D721Med (cell line): ENCODE measurements around the gene SEC62.

ENCODE experiments used
- DNase-seq: peaks from one replicate; pipeline ENCODE4 v3.0.0; 2011; ENCODE audit warnings: low spot score; ENCODE audit not compliant: insufficient read length
- FAIRE-seq: peaks from 2 replicates; lab custom pipeline; 2011; peaks lifted over from hg19 to GRCh38; lab: Jason Lieb, UNC
- TF ChIP-seq, protein P1 (sequence below): IDR thresholded peaks from 2 replicates; pipeline ENCODE4 v1.5.1; 2012; ENCODE audit warnings: mild to moderate bottlenecking, control low read depth; ENCODE audit not compliant: insufficient read depth; ENCODE audit errors: missing control alignments

SEC62 gene

DNA sequence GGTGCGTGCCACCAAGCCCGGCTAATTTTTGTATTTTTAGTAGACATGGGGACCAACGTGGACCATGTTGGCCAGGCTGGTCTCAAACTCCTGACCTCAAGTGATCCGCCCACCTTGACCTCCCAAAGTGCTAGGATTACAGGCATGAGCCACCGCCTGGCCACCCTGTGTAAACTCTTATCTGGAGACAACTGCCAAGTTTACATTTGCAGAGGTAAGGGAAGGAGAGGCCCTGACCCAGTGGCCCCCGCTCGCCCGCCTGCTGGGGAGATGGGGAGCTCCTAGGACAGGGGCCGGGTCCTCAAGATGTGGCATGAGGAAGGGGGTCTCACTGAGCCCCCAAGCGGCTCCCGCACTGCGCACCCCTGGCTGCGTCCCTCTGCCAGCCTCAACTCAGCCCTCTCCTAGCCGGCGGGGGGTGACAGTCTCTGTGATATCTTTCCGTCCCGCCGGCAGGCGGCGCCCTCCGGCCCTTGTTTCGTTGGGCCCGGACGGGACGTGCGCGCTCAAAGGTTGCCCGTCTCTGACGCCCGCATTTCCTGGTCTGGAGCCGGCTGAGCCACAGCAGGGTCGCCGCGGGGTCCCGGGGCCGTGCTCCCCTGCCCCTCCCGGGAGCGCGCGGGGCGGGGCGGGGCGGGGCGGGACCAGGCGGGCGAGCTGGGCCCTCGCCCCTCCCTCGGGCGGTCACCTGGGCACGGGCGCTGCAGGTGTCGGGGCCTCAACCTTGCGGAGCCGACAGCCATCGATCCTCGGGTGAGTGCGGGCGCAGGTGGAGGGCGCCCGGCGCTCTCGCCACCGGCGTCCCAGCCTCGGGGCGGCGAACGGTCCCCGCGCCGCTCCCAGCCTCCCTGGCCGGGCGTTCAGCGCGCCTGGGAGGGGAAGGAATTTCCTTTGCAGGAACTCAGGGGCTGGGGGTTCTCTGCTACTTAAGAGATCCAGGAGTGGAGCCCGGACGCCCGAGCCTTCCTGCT is 71.1 kb downstream of the SEC62 start, which contains the start of gene GPR160:
Gene GPR160 (plus strand): TSS at position 533 of the 971 bp plus-strand sequence. CDS start 45,978 bp downstream, outside the sequence.
- TF ChIP-seq, protein P1, sequence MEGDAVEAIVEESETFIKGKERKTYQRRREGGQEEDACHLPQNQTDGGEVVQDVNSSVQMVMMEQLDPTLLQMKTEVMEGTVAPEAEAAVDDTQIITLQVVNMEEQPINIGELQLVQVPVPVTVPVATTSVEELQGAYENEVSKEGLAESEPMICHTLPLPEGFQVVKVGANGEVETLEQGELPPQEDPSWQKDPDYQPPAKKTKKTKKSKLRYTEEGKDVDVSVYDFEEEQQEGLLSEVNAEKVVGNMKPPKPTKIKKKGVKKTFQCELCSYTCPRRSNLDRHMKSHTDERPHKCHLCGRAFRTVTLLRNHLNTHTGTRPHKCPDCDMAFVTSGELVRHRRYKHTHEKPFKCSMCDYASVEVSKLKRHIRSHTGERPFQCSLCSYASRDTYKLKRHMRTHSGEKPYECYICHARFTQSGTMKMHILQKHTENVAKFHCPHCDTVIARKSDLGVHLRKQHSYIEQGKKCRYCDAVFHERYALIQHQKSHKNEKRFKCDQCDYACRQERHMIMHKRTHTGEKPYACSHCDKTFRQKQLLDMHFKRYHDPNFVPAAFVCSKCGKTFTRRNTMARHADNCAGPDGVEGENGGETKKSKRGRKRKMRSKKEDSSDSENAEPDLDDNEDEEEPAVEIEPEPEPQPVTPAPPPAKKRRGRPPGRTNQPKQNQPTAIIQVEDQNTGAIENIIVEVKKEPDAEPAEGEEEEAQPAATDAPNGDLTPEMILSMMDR, result peak; percentile 61
- FAIRE-seq, result no peak
- DNase-seq, result peak; percentile 55

DNA sequence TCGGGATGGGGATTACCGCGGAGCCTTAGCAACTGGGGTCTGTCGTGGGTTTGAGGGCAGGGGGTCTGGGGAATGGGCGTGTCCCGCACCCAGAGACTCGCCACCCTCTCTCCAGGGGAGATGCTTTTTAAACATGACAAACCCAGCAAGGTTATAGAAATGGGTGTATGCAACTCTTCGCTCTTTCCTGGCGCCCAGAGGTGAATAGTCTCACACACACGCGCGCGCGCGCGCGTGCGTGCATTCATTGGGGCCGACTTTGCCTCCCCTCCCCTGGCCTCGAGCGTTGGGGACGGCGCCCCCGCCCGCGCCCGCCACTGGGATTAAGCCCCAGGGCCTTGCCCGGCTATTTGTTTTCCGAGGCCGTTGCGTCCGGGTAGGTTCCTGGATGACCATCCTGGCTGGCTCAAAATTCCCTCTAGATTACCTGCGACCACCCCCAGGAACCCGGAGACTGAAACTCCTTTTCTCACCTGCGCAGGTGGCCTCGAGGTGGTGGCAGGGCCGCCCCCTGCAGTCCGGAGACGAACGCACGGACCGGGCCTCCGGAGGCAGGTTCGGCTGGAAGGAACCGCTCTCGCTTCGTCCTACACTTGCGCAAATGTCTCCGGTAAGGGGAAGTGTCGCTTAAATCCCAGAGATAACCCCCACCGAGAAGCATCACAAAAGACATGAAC is 72.0 kb downstream of the SEC62 start:
- no peak for DNase-seq
- TF ChIP-seq, protein P1, result no peak
- no peak for FAIRE-seq

DNA sequence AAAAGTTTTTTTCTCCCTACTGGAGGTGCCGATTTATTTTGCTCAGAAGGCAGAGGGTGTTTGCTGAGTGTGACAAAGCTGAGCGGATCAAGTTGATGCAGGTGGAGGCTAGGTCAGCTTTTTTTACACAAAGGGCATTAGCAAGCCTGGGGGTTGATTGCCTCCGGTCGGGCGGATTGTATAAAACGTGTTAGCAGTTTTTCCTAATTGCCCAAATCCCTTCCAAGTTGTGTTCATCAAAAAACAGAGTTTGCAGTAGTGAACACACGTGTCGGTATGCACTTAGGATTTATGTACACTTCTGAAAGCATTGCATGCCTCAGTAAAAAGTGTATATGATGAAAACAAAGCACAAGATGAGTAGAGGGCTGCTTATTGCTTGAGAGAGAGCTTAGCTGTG is 73.8 kb downstream of the SEC62 start:
- TF ChIP-seq, protein P1, result no peak
- DNase-seq (no peak), FAIRE-seq (peak; percentile 61)

DNA sequence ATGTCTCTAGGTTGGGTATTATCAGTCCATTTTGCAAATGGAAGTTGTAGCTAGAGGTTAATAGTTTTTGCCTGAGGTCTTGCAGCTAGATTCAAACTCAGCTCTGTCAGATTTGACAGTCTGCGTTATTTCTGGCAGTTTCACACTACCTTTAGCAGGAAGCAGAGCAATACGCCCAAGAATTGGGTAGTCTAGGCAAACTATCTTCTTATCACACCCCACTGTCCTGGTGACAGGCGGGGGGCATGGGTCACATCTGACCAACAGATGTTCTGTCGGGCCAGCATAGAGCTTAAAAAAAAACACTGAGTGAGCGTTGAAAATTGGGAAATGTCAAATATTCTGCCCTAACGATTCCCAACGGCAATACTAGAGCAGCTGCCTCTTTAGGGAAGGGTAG is 76.9 kb downstream of the SEC62 start:
- no peak for DNase-seq
- TF ChIP-seq, protein P1, result no peak
- no peak for FAIRE-seq

DNA sequence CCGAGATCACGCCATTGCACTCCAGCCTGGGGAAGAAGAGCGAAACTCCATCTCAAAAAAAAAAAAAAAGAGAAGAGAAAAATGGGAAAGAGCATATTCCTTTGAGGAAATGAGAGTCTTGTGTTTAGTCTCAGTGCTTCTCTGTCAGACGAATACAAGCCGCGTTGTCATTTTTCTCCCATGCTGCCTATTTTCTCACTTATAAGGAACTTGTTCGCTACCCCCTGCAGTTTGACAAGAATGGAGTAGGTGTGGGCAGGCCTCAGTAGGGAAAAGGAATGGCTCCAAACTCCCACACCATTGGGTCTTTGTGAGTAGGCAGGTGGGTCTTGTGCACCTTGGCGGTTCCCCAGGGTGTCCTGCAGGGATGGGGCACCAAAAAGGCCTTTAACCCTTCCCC is 77.7 kb downstream of the SEC62 start:
- TF ChIP-seq, protein P1, result no peak
- FAIRE-seq (no peak), DNase-seq (no peak)

DNA sequence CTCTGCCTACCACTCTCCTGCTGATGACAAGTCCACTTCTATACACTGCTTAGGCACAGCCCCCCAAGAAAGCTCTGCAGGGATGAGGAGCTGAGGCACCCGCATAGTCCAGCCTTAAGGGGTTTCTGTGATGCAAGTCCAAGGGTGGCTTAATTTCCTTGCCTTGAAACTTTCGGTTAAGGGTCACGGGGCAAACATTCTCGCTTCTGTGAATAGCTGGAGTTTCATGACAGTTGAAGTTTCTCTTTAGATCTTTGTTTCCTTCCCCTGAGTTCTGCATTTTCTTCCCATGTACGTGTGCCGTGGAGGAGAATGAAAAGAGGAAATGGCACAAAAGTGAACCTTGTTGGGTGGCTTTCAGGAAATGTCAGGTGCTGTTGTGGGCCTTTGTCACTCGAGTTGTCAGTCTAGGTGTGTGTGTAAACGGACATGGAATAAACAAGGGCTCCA is 78.2 kb downstream of the SEC62 start:
- no peak for FAIRE-seq
- TF ChIP-seq, protein P1, result no peak
- DNase-seq, result no peak
